GM19025 (cell line): ENCODE results near the gene DCTD.

Source experiments
- ATAC-seq: cut with Tn5 transposase; IDR thresholded peaks from one replicate; pipeline ENCODE4 v1.9.1; 2021; ENCODE audit warnings: mild to moderate bottlenecking, low read depth, moderate library complexity; ENCODE audit not compliant: unreplicated experiment

The DCTD gene

DNA sequence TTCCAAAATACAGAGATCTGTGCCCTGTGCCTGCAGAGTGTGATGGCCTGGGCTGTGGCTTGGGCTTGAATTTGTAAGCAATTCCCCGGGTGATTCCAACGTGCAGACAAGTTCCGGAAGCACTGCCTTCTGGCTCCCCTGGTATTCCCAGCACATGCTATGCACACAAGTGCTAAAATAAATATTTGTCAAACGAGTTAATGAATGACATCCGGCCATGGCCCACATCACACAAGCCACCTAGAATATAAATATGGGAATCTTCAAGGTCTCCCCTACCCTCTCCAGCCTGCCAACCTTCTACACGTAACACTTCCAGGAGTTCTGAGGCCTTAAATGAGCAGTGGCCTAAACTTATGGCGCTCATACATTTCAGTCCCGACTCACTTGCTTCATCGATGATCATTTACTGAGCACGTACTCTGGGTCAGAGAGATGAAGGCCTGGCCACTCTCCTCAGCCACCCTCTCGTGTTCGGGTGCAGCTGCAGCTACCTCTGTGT is 21.3 kb downstream of the DCTD start:
- ATAC-seq = no peak

- no peak for ATAC-seq
Observed at GRCh38 chr4:182894681-182895275, 22.4 kb downstream of the DCTD start.

DNA sequence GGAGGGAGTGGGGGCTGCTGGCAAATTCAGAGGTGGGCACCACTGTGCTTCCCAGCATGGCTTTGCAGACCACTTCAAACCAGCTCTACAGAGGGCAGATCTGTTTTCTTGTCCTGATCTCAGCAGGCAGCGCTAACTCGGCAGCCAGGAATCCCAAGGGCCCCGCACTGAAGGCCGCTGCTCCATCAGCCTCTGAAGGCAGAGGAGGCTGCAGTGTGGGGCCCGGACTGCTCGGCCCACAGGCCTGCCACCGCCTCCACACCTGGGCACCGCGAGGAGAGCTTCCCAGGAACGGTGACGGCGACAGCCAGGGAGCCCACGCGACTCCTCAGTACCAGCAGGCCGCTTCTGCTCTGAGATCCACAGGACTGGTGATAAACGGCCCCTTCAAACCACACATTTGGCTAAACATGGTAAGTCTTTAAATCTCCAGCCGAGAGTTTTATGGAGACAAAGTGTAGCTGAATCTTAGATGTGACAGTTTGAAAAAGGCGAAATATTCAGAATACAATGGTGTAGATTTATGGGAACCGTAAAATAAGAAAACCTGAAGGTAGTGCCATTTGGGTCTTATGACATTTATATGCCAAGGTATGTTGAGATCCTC is 23.6 kb downstream of the DCTD start:
- no peak for ATAC-seq

DNA sequence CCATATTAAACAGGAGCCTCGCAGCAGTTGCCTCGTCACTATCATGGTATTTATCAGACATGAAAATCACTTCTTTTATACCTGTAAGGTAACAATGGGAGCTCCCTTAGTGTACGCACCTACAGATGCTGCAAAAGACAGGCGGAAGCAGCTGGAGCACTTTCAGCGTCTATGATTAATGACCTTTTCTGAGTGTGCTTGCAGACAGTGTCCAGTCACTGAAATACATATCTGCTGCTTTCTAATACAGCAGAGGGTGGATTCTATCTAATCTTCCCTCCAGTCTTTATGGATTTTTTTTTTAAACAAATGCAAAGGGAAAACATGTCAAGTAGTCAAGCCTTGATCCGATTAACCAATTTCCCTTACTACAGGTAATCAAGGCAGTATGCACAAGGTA is 24.1 kb downstream of the DCTD start:
- ATAC-seq = no peak

DNA sequence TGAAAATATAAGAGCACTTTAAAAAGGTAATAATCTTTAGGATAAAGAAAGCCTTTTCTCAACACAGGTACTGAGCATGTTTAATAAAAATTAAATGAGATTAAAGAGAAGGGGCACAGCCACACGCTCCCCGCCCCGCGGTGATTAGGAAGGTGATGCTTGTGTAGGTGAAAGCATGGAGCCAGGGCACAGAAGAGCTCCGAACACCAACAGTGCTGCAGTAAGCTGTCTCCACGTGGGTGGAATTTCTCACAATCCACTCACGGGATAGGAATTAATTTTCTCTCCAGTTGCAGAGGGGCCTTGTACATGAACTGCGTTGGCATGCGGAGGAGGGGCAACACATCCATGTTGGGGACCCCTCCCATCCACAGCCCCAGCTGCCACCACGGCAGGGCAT is 27.0 kb downstream of the DCTD start:
- no peak for ATAC-seq

- ATAC-seq = no peak
Observed at GRCh38 chr4:182888891-182889290, 28.3 kb downstream of the DCTD start.

GRCh38 chr4:182886768-182887167 is 30.4 kb downstream of the DCTD start:
- ATAC-seq = no peak

DNA sequence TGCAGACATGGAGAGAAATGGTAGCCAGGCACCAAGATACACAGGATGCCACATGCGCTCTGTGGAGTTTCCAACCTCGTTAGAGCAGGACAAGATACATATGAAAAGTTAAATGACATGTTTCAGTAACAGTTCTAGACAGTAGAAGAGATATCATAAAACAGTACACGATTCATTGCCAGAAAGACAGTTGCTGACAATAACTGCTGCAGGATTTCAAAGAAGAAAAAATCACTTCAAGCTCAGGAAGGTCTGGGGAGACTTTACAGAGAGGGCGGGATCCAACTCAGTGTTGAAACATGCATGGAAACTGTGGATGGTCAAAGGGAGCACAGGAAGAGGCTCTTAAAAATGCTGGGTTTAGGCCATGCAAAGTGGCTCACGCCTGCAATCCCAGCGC is 31.0 kb downstream of the DCTD start:
- ATAC-seq = no peak

DNA sequence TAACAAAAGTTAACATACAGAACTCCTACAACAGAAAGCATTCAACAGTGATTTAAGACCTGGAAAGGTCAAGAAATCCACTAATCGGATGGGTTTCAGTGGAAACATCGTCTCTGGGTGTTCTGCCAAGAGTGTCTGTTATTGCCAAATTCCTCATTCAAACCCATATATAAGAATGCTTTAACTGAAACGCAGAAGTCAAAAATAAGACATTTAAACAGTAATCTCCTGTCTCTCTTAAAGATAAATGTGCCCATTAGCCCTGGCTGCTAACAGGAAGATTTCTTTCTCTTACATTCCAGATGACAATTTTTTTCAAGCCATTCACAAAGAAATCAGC is 31.5 kb downstream of the DCTD start:
- no peak for ATAC-seq

- no peak for ATAC-seq
Observed at GRCh38 chr4:182885022-182885737, 32.0 kb downstream of the DCTD start.

DNA sequence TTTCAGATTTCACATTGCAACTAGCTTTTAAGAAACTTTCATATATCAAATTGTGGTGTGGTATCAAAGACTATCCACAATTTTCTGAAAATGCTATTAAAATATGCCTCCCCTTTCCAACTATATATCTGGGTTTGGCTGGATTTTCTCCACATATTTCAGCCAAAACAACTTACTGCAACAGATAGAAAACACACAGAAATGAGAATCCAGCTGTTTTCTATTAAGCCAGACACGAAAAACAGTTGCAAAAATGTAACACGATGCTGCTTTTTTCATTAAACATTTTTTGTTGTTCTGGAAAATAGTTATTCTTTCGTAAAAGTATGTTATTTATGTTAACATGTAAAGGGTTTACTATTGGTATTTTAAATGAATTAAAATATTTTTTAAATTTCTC is 33.1 kb downstream of the DCTD start:
- no peak for ATAC-seq

- ATAC-seq = no peak
Observed at GRCh38 chr4:182883351-182883750, 33.8 kb downstream of the DCTD start.

DNA sequence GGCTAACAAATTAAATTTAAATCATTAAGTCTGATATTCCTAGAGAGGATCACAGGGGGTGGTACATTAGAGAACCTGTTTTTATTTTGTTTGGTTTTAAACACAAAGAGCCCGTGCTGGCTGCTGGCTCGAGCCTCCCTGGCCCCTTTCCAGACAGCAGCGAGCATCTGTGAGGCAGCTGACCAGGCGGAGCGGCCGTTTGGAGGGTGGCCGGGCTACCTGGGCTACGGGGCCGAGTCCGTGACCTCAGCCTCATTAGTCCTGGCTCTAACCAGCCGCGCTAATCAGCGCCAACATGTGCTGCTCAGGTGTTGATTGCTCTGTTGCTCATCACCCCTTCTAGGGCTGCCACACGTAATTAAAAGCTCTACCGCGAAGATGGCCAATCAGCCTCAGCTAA is 35.3 kb downstream of the DCTD start:
- ATAC-seq = no peak

GRCh38 chr4:182880387-182881356 is 36.5 kb downstream of the DCTD start:
- no peak for ATAC-seq

DNA sequence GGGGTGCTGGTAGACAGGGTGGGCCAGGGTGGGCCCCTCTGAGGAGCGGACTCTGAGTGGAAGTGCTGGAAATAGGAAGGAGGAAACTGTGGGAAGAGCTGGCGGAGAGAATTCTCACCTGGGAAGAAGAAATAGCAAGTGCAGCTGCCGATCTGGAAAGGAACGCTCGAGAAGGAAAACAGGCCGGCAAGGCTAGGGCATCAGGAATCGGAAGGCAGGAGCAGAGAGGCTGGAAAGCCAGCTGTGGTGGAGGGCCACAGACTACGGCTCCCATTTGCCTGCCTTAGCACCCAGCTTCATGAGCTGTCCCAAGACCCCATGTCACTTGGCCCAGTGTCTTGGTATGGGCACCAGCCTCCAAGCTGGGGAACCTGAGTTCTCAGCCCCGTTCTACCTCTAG is 37.3 kb downstream of the DCTD start:
- ATAC-seq = no peak

GRCh38 chr4:182878633-182879495 is 38.3 kb downstream of the DCTD start:
- ATAC-seq = no peak

DNA sequence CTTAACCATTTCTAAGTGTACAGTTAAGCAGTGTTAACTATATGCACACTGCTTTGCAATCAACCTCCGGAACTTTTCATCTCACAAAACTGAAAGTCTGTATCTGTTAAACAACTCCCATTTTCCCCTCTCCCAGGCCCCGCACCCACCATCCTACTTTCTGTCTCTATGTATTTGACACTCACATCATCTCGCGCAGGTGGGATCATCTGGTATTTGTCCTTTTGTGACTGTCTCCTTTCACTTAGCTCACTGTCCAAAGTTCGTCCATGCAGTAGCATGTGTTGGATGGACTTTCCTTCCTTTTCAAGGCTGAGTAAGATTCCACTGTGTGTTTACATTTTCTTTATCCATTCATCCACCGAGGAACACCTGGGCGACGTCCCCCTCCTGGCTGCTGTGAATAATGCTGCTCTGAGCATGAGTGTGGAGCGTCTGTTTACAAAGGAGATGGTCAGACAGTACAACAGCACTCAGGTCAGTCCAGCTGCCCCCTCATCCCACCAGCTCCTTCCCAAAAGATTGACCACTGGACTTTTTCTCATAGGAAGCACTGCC is 39.8 kb downstream of the DCTD start:
- ATAC-seq = no peak

GRCh38 chr4:182876427-182876826 is 40.8 kb downstream of the DCTD start:
- no peak for ATAC-seq
